HEK293 (cell line): ENCODE measurements around the gene TMEM161B.

Experiments used
- CTCF ChIA-PET: fragments of 350-600 bp; formaldehyde crosslinking; extraction: SDS; loops from one replicate; lab custom pipeline; 2021; ENCODE audit warnings: antibody characterized with exemption; lab: Yijun Ruan, JAX
- POLR2A ChIA-PET: fragments of 300-600 bp; formaldehyde crosslinking; extraction: SDS; loops from one replicate; lab custom pipeline; 2020; ENCODE audit warnings: antibody characterized with exemption, inconsistent platforms; lab: Yijun Ruan, JAX
- H3K27ac ChIP-seq: fragments of 200-500 bp; sonication (Bioruptor generic); 2 replicates; pipeline ENCODE4 v1.5.1; 2014; ENCODE audit warnings: low read depth, low read length, control low read depth, inconsistent platforms; ENCODE audit errors: extremely low read depth
- H3K36me3 ChIP-seq, 2 experiments: fragments of 200-500 bp in 1 of 2; sonication (Bioruptor generic) in 1 of 2; 1 replicate in 1 of 2; 2 replicates in 1 of 2; pipeline ENCODE4 v1.5.1; 2014 to 2017; ENCODE audit warnings: inconsistent platforms in 2 of 2, low read length in 2 of 2; ENCODE audit not compliant: control insufficient read depth in 2 of 2, insufficient read depth in 1 of 2
- H3K4me1 ChIP-seq: fragments of 200-500 bp; sonication (Bioruptor generic); 2 replicates; pipeline ENCODE4 v1.5.1; 2014; ENCODE audit warnings: mild to moderate bottlenecking, low read length, inconsistent platforms; ENCODE audit not compliant: control insufficient read depth, insufficient read depth
- H3K4me3 ChIP-seq: 2 replicates; pipeline ENCODE4 v1.5.1; 2011; ENCODE audit warnings: low read depth, mild to moderate bottlenecking, control low read depth, low read length, moderate library complexity
- H3K9me3 ChIP-seq: fragments of 200-500 bp; sonication (Bioruptor generic); 2 replicates; pipeline ENCODE4 v1.5.1; 2014; ENCODE audit warnings: low read depth, low read length, inconsistent platforms; ENCODE audit not compliant: control insufficient read depth, insufficient read depth
- EGR2 ChIP-seq: fragments of 450-650 bp; formaldehyde crosslinking; IDR thresholded peaks from 2 replicates; pipeline ENCODE4 v1.5.1; 2016; ENCODE audit warnings: low read depth, missing biosample characterization, missing genetic modification characterization
- IKZF3 ChIP-seq: fragments of 450-650 bp; IDR thresholded peaks from 2 replicates; pipeline ENCODE4 v1.5.0; 2018; ENCODE audit warnings: missing biosample characterization, mild to moderate bottlenecking, missing genetic modification characterization, moderate library complexity
- KLF8 ChIP-seq: fragments of 450-650 bp; formaldehyde crosslinking; IDR thresholded peaks from 2 replicates; pipeline ENCODE4 v1.5.1; 2016; ENCODE audit warnings: missing biosample characterization, missing genetic modification characterization
- MZF1 ChIP-seq: fragments of 450-650 bp; formaldehyde crosslinking; IDR thresholded peaks from 2 replicates; pipeline ENCODE4 v1.5.1; 2017; ENCODE audit warnings: missing biosample characterization, missing genetic modification characterization, borderline replicate concordance
- PBX3 ChIP-seq: sonication (generic); formaldehyde crosslinking; IDR thresholded peaks from 2 replicates; pipeline ENCODE4 v1.8.1; 2022; ENCODE audit warnings: mild to moderate bottlenecking, moderate library complexity, missing genetic modification reagents
- SP3 ChIP-seq: fragments of 450-650 bp; formaldehyde crosslinking; IDR thresholded peaks from 2 replicates; pipeline ENCODE4 v1.5.1; 2016; ENCODE audit warnings: missing biosample characterization, missing genetic modification characterization
- WT1 ChIP-seq: fragments of 450-650 bp; formaldehyde crosslinking; IDR thresholded peaks from 2 replicates; pipeline ENCODE4 v1.5.1; 2016; ENCODE audit warnings: missing biosample characterization, missing genetic modification characterization
- ZBTB10 ChIP-seq: fragments of 450-650 bp; formaldehyde crosslinking; IDR thresholded peaks from 2 replicates; pipeline ENCODE4 v1.5.1; 2016; ENCODE audit warnings: missing biosample characterization, missing genetic modification characterization
- ZNF112 ChIP-seq: fragments of 450-650 bp; formaldehyde crosslinking; IDR thresholded peaks from 2 replicates; pipeline ENCODE4 v1.5.0; 2017; ENCODE audit warnings: missing biosample characterization, missing genetic modification characterization
- ZNF174 ChIP-seq: fragments of 450-650 bp; formaldehyde crosslinking; IDR thresholded peaks from 2 replicates; pipeline ENCODE4 v1.5.0; 2017; ENCODE audit warnings: missing biosample characterization, mild to moderate bottlenecking, missing genetic modification characterization
- ZNF18 ChIP-seq: fragments of 450-650 bp; formaldehyde crosslinking; IDR thresholded peaks from 2 replicates; pipeline ENCODE4 v1.5.1; 2016; ENCODE audit warnings: missing biosample characterization, missing genetic modification characterization
- ZNF24 ChIP-seq: fragments of 450-650 bp; formaldehyde crosslinking; IDR thresholded peaks from 2 replicates; pipeline ENCODE4 v1.5.1; 2016; ENCODE audit warnings: missing biosample characterization, missing genetic modification characterization
- ZNF292 ChIP-seq: fragments of 450-650 bp; formaldehyde crosslinking; IDR thresholded peaks from 2 replicates; pipeline ENCODE4 v1.5.1; 2016; ENCODE audit warnings: low read depth, missing biosample characterization, missing genetic modification characterization, borderline replicate concordance
- ZNF362 ChIP-seq: fragments of 450-650 bp; formaldehyde crosslinking; IDR thresholded peaks from 2 replicates; pipeline ENCODE4 v1.5.1; 2016; ENCODE audit warnings: missing biosample characterization, missing genetic modification characterization
- ZNF37A ChIP-seq: fragments of 450-650 bp; IDR thresholded peaks from 2 replicates; pipeline ENCODE4 v1.5.1; 2018; ENCODE audit warnings: missing biosample characterization, missing genetic modification characterization
- ZNF391 ChIP-seq: fragments of 450-650 bp; formaldehyde crosslinking; IDR thresholded peaks from 2 replicates; pipeline ENCODE4 v1.5.1; 2016; ENCODE audit warnings: low read depth, missing biosample characterization, missing genetic modification characterization, borderline replicate concordance
- ZNF600 ChIP-seq: fragments of 450-650 bp; formaldehyde crosslinking; IDR thresholded peaks from 2 replicates; pipeline ENCODE4 v1.5.1; 2016; ENCODE audit warnings: missing biosample characterization, missing genetic modification characterization
- ZNF677 ChIP-seq: fragments of 450-650 bp; IDR thresholded peaks from 2 replicates; pipeline ENCODE4 v1.5.0; 2018; ENCODE audit warnings: missing biosample characterization, mild to moderate bottlenecking, missing genetic modification characterization, moderate library complexity
- ZNF76 ChIP-seq: fragments of 450-650 bp; formaldehyde crosslinking; IDR thresholded peaks from 2 replicates; pipeline ENCODE4; 2016; ENCODE audit warnings: low read depth, missing biosample characterization, missing genetic modification characterization, borderline replicate concordance
- ZNF785 ChIP-seq: fragments of 450-650 bp; formaldehyde crosslinking; IDR thresholded peaks from 2 replicates; pipeline ENCODE4 v1.5.1; 2016; ENCODE audit warnings: missing biosample characterization, missing genetic modification characterization
- ZNF830 ChIP-seq: fragments of 450-650 bp; IDR thresholded peaks from 2 replicates; pipeline ENCODE4 v1.5.0; 2018; ENCODE audit warnings: missing biosample characterization, missing genetic modification characterization, low read depth, mild to moderate bottlenecking, moderate library complexity

The TMEM161B gene

GRCh38 chr5:88290801-88291200 is 22.2 kb upstream of the TMEM161B start:
- Histone ChIP-seq H3K36me3 (peaks cover 0 to 4% of the 10 kb centered on the region in 2 experiments; a peak in 2 of 3 replicates), H3K4me3 (no peak overlapping the region), H3K27ac (no peak overlapping the region), H3K9me3 (no peaks in the 10 kb centered on the region), H3K4me1 (no peaks in the 10 kb centered on the region)
- POLR2A ChIA-PET: no interaction called here
- CTCF ChIA-PET: no interaction called here
- TF ChIP-seq IKZF3 (no peak), KLF8 (tag by site-specific recombination) (no peak), SP3 (no peak), ZNF391 (tag by site-specific recombination) (no peak), WT1 (tag by site-specific recombination) (no peak), PBX3 (CRISPR knock-in tag) (no peak)

GRCh38 chr5:88288528-88289197 is 20.0 kb upstream of the TMEM161B start:
- Histone ChIP-seq H3K9me3 (no peaks in the 10 kb centered on the region), H3K36me3 (peaks cover 4% of the 10 kb centered on the region in 2 experiments; a peak in 2 of 3 replicates), H3K4me1 (no peaks in the 10 kb centered on the region), H3K4me3 (no peak overlapping the region), H3K27ac (no peak overlapping the region)
- POLR2A ChIA-PET: interaction anchor here (0.6 kb wide), 1 partner anchor 148 kb away, joined by 9 read pairs; no protein-coding TSS in a partner anchor
- CTCF ChIA-PET: no interaction called here
- TF ChIP-seq ZNF830 (tag by site-specific recombination) (no peak), EGR2 (tag by site-specific recombination) (no peak), KLF8 (tag by site-specific recombination) (no peak), ZNF292 (tag by site-specific recombination) (no peak), MZF1 (tag by site-specific recombination) (no peak), ZNF37A (tag by site-specific recombination) (no peak), ZNF600 (tag by site-specific recombination) (no peak), ZNF76 (tag by site-specific recombination) (no peak)

GRCh38 chr5:88287846-88288527 is 19.3 kb upstream of the TMEM161B start:
- Histone ChIP-seq H3K36me3 (peaks cover 4 to 8% of the 10 kb centered on the region in 2 experiments; a peak in 2 of 3 replicates), H3K4me3 (no peak overlapping the region), H3K9me3 (no peaks in the 10 kb centered on the region), H3K27ac (no peak overlapping the region), H3K4me1 (no peaks in the 10 kb centered on the region)
- CTCF ChIA-PET: interaction anchor here (1.0 kb wide), 1 partner anchor 10 kb away, joined by 3 read pairs; no protein-coding TSS in a partner anchor
- POLR2A ChIA-PET: interaction anchor here (0.6 kb wide), 1 partner anchor 147 kb away, joined by 9 read pairs; no protein-coding TSS in a partner anchor
- no peak for TF ChIP-seq ZNF785 (tag by site-specific recombination)
- no peak for TF ChIP-seq ZNF112
- TF ChIP-seq ZNF174 (tag by site-specific recombination): no peak
- TF ChIP-seq ZNF24 (tag by site-specific recombination): no peak
- TF ChIP-seq ZBTB10 (tag by site-specific recombination): no peak
- TF ChIP-seq ZNF677 (tag by site-specific recombination): no peak
- TF ChIP-seq ZNF362 (tag by site-specific recombination): no peak
- no peak for TF ChIP-seq ZNF18 (tag by site-specific recombination)
